ENCODE data around the gene C17orf100.
"Not testable (repeated sequence)": the region's sequence is repeated elsewhere in the genome, so short reads cannot be mapped to it uniquely, and the experiment has no call there.

The C17orf100 gene

GRCh38 chr17:6690641-6691040 is 39.1 kb downstream of the C17orf100 start:
- intact Hi-C loops (cut with DNase I; ENCODE audit: low total_unique reads): loop anchor here (10.0 kb wide), 1 partner anchor 164 kb away; no protein-coding TSS in a partner anchor
- no peak for DNase-seq
- Histone ChIP-seq H3K36me3 (no peaks in the 10 kb centered on the region), H3K4me1 (no peaks in the 10 kb centered on the region), H3K27ac (no peak overlapping the region), H3K27me3 (peaks cover 0 to 24% of the 10 kb centered on the region in 2 donors), H3K9me3 (no peaks in the 10 kb centered on the region), H3K4me3 (no peak overlapping the region)
- no peak for TF ChIP-seq CTCF (IDR thresholded peaks at IDR 0.05)

- no peak for TF ChIP-seq CTCF (IDR thresholded peaks at IDR 0.05)
- H3K9me3 ChIP-seq: no peaks in the 10 kb centered on the region
- H3K4me3 ChIP-seq: no peak overlapping the region
- H3K4me1 ChIP-seq: no peaks in the 10 kb centered on the region
- intact Hi-C loops (cut with DNase I; ENCODE audit: low total_unique reads): loop anchor here (10.0 kb wide), 1 partner anchor 163 kb away; no protein-coding TSS in a partner anchor
- H3K27me3 ChIP-seq: peaks cover 0 to 17% of the 10 kb centered on the region in 2 donors
- DNase-seq: no peak
- H3K27ac ChIP-seq: no peak overlapping the region
- no peaks in the 10 kb centered on the region for H3K36me3 ChIP-seq
Observed at GRCh38 chr17:6691546-6691945, 40.0 kb downstream of the C17orf100 start.

- not testable (repeated sequence) for H3K36me3 ChIP-seq, H3K4me3 ChIP-seq, H3K27ac ChIP-seq, DNase-seq, H3K4me1 ChIP-seq, H3K9me3 ChIP-seq
- intact Hi-C loops (cut with DNase I; ENCODE audit: low total_unique reads): loop anchor here (10.0 kb wide), 1 partner anchor 163 kb away; no protein-coding TSS in a partner anchor
- H3K27me3 ChIP-seq: peaks cover 0 to 17% of the 10 kb centered on the region in 2 donors
Observed at GRCh38 chr17:6691958-6692357, 40.4 kb downstream of the C17orf100 start.

GRCh38 chr17:6695051-6695450 is 43.5 kb downstream of the C17orf100 start:
- Histone ChIP-seq H3K4me3 (no peak overlapping the region), H3K27me3 (peaks cover 0 to 13% of the 10 kb centered on the region in 2 donors), H3K27ac (no peak overlapping the region), H3K36me3 (no peaks in the 10 kb centered on the region), H3K9me3 (no peaks in the 10 kb centered on the region), H3K4me1 (no peaks in the 10 kb centered on the region)
- DNase-seq: no peak
- intact Hi-C loops (cut with DNase I; ENCODE audit: low total_unique reads): loop anchor here (10.0 kb wide), 1 partner anchor 160 kb away; no protein-coding TSS in a partner anchor
- TF ChIP-seq CTCF (IDR thresholded peaks at IDR 0.05): no peak

- intact Hi-C loops (cut with DNase I; ENCODE audit: low total_unique reads): loop anchor here (10.0 kb wide), 1 partner anchor 159 kb away; no protein-coding TSS in a partner anchor
- Histone ChIP-seq H3K9me3 (no peaks in the 10 kb centered on the region), H3K4me1 (no peaks in the 10 kb centered on the region), H3K27me3 (peaks cover 0 to 8% of the 10 kb centered on the region in 2 donors), H3K4me3 (no peak overlapping the region), H3K36me3 (no peaks in the 10 kb centered on the region), H3K27ac (no peak overlapping the region)
- no peak for DNase-seq
- TF ChIP-seq CTCF (IDR thresholded peaks at IDR 0.05): no peak
Observed at GRCh38 chr17:6695565-6695964, 44.0 kb downstream of the C17orf100 start.

- Histone ChIP-seq H3K4me3 (no peak overlapping the region), H3K27me3 (peaks cover 0 to 7% of the 10 kb centered on the region in 2 donors), H3K9me3 (no peaks in the 10 kb centered on the region), H3K36me3 (no peaks in the 10 kb centered on the region), H3K4me1 (no peaks in the 10 kb centered on the region), H3K27ac (no peak overlapping the region)
- intact Hi-C loops (cut with DNase I; ENCODE audit: low total_unique reads): loop anchor here (10.0 kb wide), 1 partner anchor 158 kb away; no protein-coding TSS in a partner anchor
- no peak for TF ChIP-seq CTCF (IDR thresholded peaks at IDR 0.05)
- peak in 1 of 2 donors; percentile 52 for DNase-seq
Observed at GRCh38 chr17:6696906-6697305, 45.3 kb downstream of the C17orf100 start.

Data from tibial artery (tissue), 4 donors.